Bronchial epithelial cell (primary cell): Measurements from ENCODE around the gene NDUFS6. TPM values are rescaled to one million over a fixed set of nuclear protein-coding genes. Genes with fewer than 3 reads are reported as not detected.

ENCODE experiments used
- DNase-seq: peaks from one replicate; pipeline ENCODE4 v3.0.0-alpha.2; 2010; ENCODE audit warnings: low read depth
- FAIRE-seq: peaks from 2 replicates; lab custom pipeline; 2011; peaks lifted over from hg19 to GRCh38; lab: Jason Lieb, UNC
- H3K27me3 ChIP-seq: 2 replicates; pipeline ENCODE4 v1.5.1; 2011; ENCODE audit warnings: low read length; ENCODE audit not compliant: control insufficient read depth, insufficient read depth
- H3K36me3 ChIP-seq: 2 replicates; pipeline ENCODE4 v1.5.1; 2011; ENCODE audit warnings: low read length; ENCODE audit not compliant: control insufficient read depth, insufficient read depth
- H3K4me3 ChIP-seq: 2 replicates; pipeline ENCODE4 v1.5.1; 2011; ENCODE audit warnings: mild to moderate bottlenecking, low read depth, low read length, control low read depth
- CTCF ChIP-seq: IDR thresholded peaks from 2 replicates; pipeline ENCODE4 v1.5.1; 2011; ENCODE audit warnings: mild to moderate bottlenecking, moderate library complexity, low read length, control low read depth, inconsistent platforms; ENCODE audit not compliant: insufficient read depth, severe bottlenecking
- total RNA-seq: library from RNA; depleted of rRNA; stranded (reverse); fragments of >200 nt; gene quantifications from 2 replicates; pipeline ENCODE4 v1.2.1, GENCODE V29; 2014

The NDUFS6 gene
- total RNA-seq, 1 donor from 2014 or later: 21.1 TPM

- no peak for FAIRE-seq
- H3K4me3 ChIP-seq: no peak overlapping the region
- H3K27me3 ChIP-seq: peaks cover 5% of the 10 kb centered on the region
- no peak for TF ChIP-seq CTCF
- no peak for DNase-seq
- no peaks in the 10 kb centered on the region for H3K36me3 ChIP-seq
Measured at GRCh38 chr5:1845696-1846095, 44.5 kb downstream of the NDUFS6 start.

- no peak overlapping the region for H3K4me3 ChIP-seq
- DNase-seq (no peak), FAIRE-seq (no peak)
- peaks cover 5% of the 10 kb centered on the region for H3K27me3 ChIP-seq
- H3K36me3 ChIP-seq: no peaks in the 10 kb centered on the region
- no peak for TF ChIP-seq CTCF
Measured at GRCh38 chr5:1846583-1846982, 45.4 kb downstream of the NDUFS6 start.

DNA sequence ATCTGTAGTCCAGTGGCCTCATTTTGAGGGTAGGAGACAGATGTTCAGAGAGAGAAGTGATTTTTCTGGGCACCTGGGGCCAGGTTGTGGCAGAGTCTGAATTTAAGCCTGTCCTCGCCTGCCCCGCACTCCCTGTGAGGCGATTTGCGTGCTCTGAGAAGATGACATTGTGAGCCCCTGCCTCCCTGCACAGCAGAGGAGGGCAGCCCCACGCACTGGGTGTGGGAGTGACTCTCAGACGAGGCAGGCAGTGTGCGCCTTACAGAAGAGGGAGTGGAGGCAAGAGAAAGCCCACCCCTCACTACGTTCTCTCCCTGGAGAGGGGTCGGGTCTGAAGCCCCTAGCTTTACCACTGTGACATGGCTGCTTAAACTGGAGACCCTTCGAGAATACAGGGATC lies 45.8 kb downstream of the NDUFS6 start:
- peaks cover 5% of the 10 kb centered on the region for H3K27me3 ChIP-seq
- FAIRE-seq (no peak), DNase-seq (no peak)

DNA sequence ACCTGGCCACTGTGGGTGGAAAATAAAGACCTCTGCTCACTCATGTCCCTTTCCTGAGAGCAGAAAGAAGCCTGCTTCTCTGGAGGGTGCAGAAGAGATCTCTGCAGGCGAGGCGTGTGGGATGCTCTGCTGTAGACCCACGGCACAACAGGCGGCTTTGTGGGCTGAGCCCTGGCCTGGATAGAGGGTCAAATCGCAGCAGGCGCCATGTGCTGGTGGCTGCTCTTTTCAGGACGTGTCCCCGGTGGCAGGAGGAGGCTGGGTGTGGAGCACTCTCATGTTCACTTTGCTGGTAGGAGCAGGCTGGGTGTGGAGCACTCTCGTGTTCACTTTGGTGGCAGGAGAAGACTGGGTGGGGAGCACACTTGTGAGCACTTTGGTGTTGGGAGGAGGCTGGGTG lies 46.4 kb downstream of the NDUFS6 start:
- DNase-seq: no peak
- H3K36me3 ChIP-seq: no peaks in the 10 kb centered on the region
- no peak for FAIRE-seq
- H3K27me3 ChIP-seq: peaks cover 5% of the 10 kb centered on the region
- no peak overlapping the region for H3K4me3 ChIP-seq
- no peak for TF ChIP-seq CTCF

More for the DNA sequence above, 45.8 kb downstream of the NDUFS6 start:
- no peaks in the 10 kb centered on the region for H3K36me3 ChIP-seq
- H3K4me3 ChIP-seq: no peak overlapping the region
- no peak for TF ChIP-seq CTCF

DNA sequence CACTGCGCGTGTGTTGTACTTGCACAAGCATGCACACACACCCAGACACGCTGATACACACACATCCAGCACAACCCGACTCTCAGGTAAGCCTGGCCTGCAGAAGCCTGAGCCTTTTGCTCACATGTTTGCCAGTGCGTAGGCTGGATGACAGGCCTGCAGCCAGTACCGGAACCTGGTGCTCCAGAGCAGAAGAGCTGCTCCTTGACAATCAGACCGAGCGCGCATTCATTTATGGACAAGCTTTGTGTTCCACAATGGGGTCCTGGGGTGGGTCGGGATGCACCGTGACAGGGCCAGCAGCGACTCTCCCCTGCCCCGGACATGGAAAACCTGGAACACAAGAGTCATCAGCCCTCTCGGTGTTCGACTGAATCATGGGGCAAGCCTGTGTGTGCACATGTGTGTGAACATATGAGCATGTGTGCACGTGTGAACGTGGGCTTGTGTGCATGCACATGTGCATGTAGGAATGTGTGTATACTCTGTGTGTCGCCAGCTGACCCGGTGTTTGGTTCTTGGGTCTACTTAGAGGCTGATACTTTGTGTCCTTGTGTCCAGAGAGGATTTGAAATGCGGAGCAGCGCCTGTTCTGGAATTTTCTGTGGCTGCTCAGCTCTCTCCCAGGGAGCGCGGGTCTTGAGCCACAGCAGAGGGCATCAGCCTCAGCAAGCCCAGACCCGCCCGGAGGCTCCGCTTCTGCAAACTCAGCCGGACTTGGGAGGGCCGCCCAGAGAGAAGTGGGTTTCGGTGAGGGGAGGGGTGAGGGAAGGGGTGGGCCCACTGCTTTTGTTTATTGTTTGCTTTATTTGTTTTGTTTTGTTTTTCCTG lies 49.3 kb downstream of the NDUFS6 start:
- H3K27me3 ChIP-seq: peaks cover 5% of the 10 kb centered on the region
- no peak for TF ChIP-seq CTCF
- FAIRE-seq (no peak), DNase-seq (peak; percentile 3)
- H3K36me3 ChIP-seq: no peaks in the 10 kb centered on the region
- no peak overlapping the region for H3K4me3 ChIP-seq
